Measurements from ENCODE around the gene NXT2.

NXT2 gene

GRCh38 chrX:109577055-109577454 lies 40.4 kb downstream of the NXT2 start:
- H3K4me3 ChIP-seq (ENCODE audit: low read length) = no peak overlapping the region
- no peak for TF ChIP-seq ZNF274 (IDR thresholded peaks at IDR 0.05; ENCODE audit: low read depth, low read length)

- no peak overlapping the region for H3K4me3 ChIP-seq (ENCODE audit: low read length)
- no peak for TF ChIP-seq ZNF274 (IDR thresholded peaks at IDR 0.05; ENCODE audit: low read depth, low read length)
Measured at GRCh38 chrX:109578916-109579315, 42.3 kb downstream of the NXT2 start.

GRCh38 chrX:109585488-109585887 lies 48.8 kb downstream of the NXT2 start:
- TF ChIP-seq ZNF274 (IDR thresholded peaks at IDR 0.05; ENCODE audit: low read depth, low read length) = no peak
- no peak overlapping the region for H3K4me3 ChIP-seq (ENCODE audit: low read length)

GRCh38 chrX:109590176-109590575 lies 53.5 kb downstream of the NXT2 start:
- TF ChIP-seq ZNF274 (IDR thresholded peaks at IDR 0.05; ENCODE audit: low read depth, low read length) = no peak
- H3K4me3 ChIP-seq (ENCODE audit: low read length) = no peak overlapping the region

Measured in GM08714 (cell line).